Measurements from ENCODE around the gene IGFBP1.

Gene IGFBP1

GRCh38 chr7:45890125-45890901 is 2.0 kb downstream of the IGFBP1 start:
- no peaks in the 10 kb centered on the region for H3K4me1 ChIP-seq (ENCODE audit: control insufficient read depth, insufficient read depth, low read length, poor library complexity, severe bottlenecking)
- H3K27me3 ChIP-seq (replicated peaks; ENCODE audit: control insufficient read depth, insufficient read depth, low read length, poor library complexity, severe bottlenecking), result peaks cover 23% of the 10 kb centered on the region
- no peaks in the 10 kb centered on the region for H3K9me3 ChIP-seq (ENCODE audit: control insufficient read depth, low read length)
- no peak overlapping the region for H3K27ac ChIP-seq (ENCODE audit: insufficient read depth, low read length, poor library complexity, severe bottlenecking)
- DNase-seq, result no peak
- H3K4me3 ChIP-seq (ENCODE audit: insufficient read depth, low read depth, low read length, poor library complexity, severe bottlenecking), result no peak overlapping the region
- H3K36me3 ChIP-seq (ENCODE audit: control insufficient read depth, insufficient read depth, low read length), result no peaks in the 10 kb centered on the region

GRCh38 chr7:45890902-45891461 is 2.7 kb downstream of the IGFBP1 start:
- peaks cover 23% of the 10 kb centered on the region for H3K27me3 ChIP-seq (replicated peaks; ENCODE audit: control insufficient read depth, insufficient read depth, low read length, poor library complexity, severe bottlenecking)
- no peak for DNase-seq

GRCh38 chr7:45891462-45892402 is 3.4 kb downstream of the IGFBP1 start:
- peaks cover 23% of the 10 kb centered on the region for H3K27me3 ChIP-seq (replicated peaks; ENCODE audit: control insufficient read depth, insufficient read depth, low read length, poor library complexity, severe bottlenecking)
- DNase-seq, result no peak
- H3K27ac ChIP-seq (ENCODE audit: insufficient read depth, low read length, poor library complexity, severe bottlenecking), result no peak overlapping the region
- no peaks in the 10 kb centered on the region for H3K4me1 ChIP-seq (ENCODE audit: control insufficient read depth, insufficient read depth, low read length, poor library complexity, severe bottlenecking)
- no peak overlapping the region for H3K4me3 ChIP-seq (ENCODE audit: insufficient read depth, low read depth, low read length, poor library complexity, severe bottlenecking)
- H3K36me3 ChIP-seq (ENCODE audit: control insufficient read depth, insufficient read depth, low read length), result no peaks in the 10 kb centered on the region
- no peaks in the 10 kb centered on the region for H3K9me3 ChIP-seq (ENCODE audit: control insufficient read depth, low read length)

More at GRCh38 chr7:45890902-45891461, 2.7 kb downstream of the IGFBP1 start:
- Histone ChIP-seq H3K36me3 (ENCODE audit: control insufficient read depth, insufficient read depth, low read length) (no peaks in the 10 kb centered on the region), H3K27ac (ENCODE audit: insufficient read depth, low read length, poor library complexity, severe bottlenecking) (no peak overlapping the region), H3K4me1 (ENCODE audit: control insufficient read depth, insufficient read depth, low read length, poor library complexity, severe bottlenecking) (no peaks in the 10 kb centered on the region), H3K4me3 (ENCODE audit: insufficient read depth, low read depth, low read length, poor library complexity, severe bottlenecking) (no peak overlapping the region), H3K9me3 (ENCODE audit: control insufficient read depth, low read length) (no peaks in the 10 kb centered on the region)

GRCh38 chr7:45892407-45893035 is 4.2 kb downstream of the IGFBP1 start:
- H3K4me1 ChIP-seq (ENCODE audit: control insufficient read depth, insufficient read depth, low read length, poor library complexity, severe bottlenecking), result no peaks in the 10 kb centered on the region
- H3K27me3 ChIP-seq (replicated peaks; ENCODE audit: control insufficient read depth, insufficient read depth, low read length, poor library complexity, severe bottlenecking), result peaks cover 23% of the 10 kb centered on the region
- no peaks in the 10 kb centered on the region for H3K36me3 ChIP-seq (ENCODE audit: control insufficient read depth, insufficient read depth, low read length)
- H3K9me3 ChIP-seq (ENCODE audit: control insufficient read depth, low read length), result no peaks in the 10 kb centered on the region
- H3K4me3 ChIP-seq (ENCODE audit: insufficient read depth, low read depth, low read length, poor library complexity, severe bottlenecking), result no peak overlapping the region
- no peak overlapping the region for H3K27ac ChIP-seq (ENCODE audit: insufficient read depth, low read length, poor library complexity, severe bottlenecking)
- DNase-seq, result no peak

- peaks cover 16% of the 10 kb centered on the region for H3K27me3 ChIP-seq (replicated peaks; ENCODE audit: control insufficient read depth, insufficient read depth, low read length, poor library complexity, severe bottlenecking)
- H3K27ac ChIP-seq (ENCODE audit: insufficient read depth, low read length, poor library complexity, severe bottlenecking), result no peak overlapping the region
Observed at GRCh38 chr7:45893374-45893995, 5.2 kb downstream of the IGFBP1 start.

GRCh38 chr7:45893996-45894664 is 5.8 kb downstream of the IGFBP1 start:
- H3K4me1 ChIP-seq (ENCODE audit: control insufficient read depth, insufficient read depth, low read length, poor library complexity, severe bottlenecking), result no peaks in the 10 kb centered on the region
- no peaks in the 10 kb centered on the region for H3K36me3 ChIP-seq (ENCODE audit: control insufficient read depth, insufficient read depth, low read length)
- DNase-seq, result no peak
- H3K27ac ChIP-seq (ENCODE audit: insufficient read depth, low read length, poor library complexity, severe bottlenecking), result no peak overlapping the region
- H3K4me3 ChIP-seq (ENCODE audit: insufficient read depth, low read depth, low read length, poor library complexity, severe bottlenecking), result no peak overlapping the region
- H3K27me3 ChIP-seq (replicated peaks; ENCODE audit: control insufficient read depth, insufficient read depth, low read length, poor library complexity, severe bottlenecking), result peaks cover 10% of the 10 kb centered on the region
- H3K9me3 ChIP-seq (ENCODE audit: control insufficient read depth, low read length), result no peaks in the 10 kb centered on the region

More at GRCh38 chr7:45893374-45893995, 5.2 kb downstream of the IGFBP1 start:
- no peak for DNase-seq
- Histone ChIP-seq H3K4me1 (ENCODE audit: control insufficient read depth, insufficient read depth, low read length, poor library complexity, severe bottlenecking) (no peaks in the 10 kb centered on the region), H3K4me3 (ENCODE audit: insufficient read depth, low read depth, low read length, poor library complexity, severe bottlenecking) (no peak overlapping the region), H3K36me3 (ENCODE audit: control insufficient read depth, insufficient read depth, low read length) (no peaks in the 10 kb centered on the region), H3K9me3 (ENCODE audit: control insufficient read depth, low read length) (no peaks in the 10 kb centered on the region)

- no peaks in the 10 kb centered on the region for H3K36me3 ChIP-seq (ENCODE audit: control insufficient read depth, insufficient read depth, low read length)
- no peaks in the 10 kb centered on the region for H3K9me3 ChIP-seq (ENCODE audit: control insufficient read depth, low read length)
- DNase-seq, result no peak
- no peak overlapping the region for H3K27ac ChIP-seq (ENCODE audit: insufficient read depth, low read length, poor library complexity, severe bottlenecking)
- H3K27me3 ChIP-seq (replicated peaks; ENCODE audit: control insufficient read depth, insufficient read depth, low read length, poor library complexity, severe bottlenecking), result peaks cover 5% of the 10 kb centered on the region
- H3K4me1 ChIP-seq (ENCODE audit: control insufficient read depth, insufficient read depth, low read length, poor library complexity, severe bottlenecking), result no peaks in the 10 kb centered on the region
- no peak overlapping the region for H3K4me3 ChIP-seq (ENCODE audit: insufficient read depth, low read depth, low read length, poor library complexity, severe bottlenecking)
Observed at GRCh38 chr7:45894665-45895062, 6.4 kb downstream of the IGFBP1 start.

- Histone ChIP-seq H3K4me1 (ENCODE audit: control insufficient read depth, insufficient read depth, low read length, poor library complexity, severe bottlenecking) (no peaks in the 10 kb centered on the region), H3K27ac (ENCODE audit: insufficient read depth, low read length, poor library complexity, severe bottlenecking) (no peak overlapping the region), H3K4me3 (ENCODE audit: insufficient read depth, low read depth, low read length, poor library complexity, severe bottlenecking) (no peak overlapping the region), H3K9me3 (ENCODE audit: control insufficient read depth, low read length) (no peaks in the 10 kb centered on the region), H3K36me3 (ENCODE audit: control insufficient read depth, insufficient read depth, low read length) (no peaks in the 10 kb centered on the region), H3K27me3 (replicated peaks; ENCODE audit: control insufficient read depth, insufficient read depth, low read length, poor library complexity, severe bottlenecking) (no peaks in the 10 kb centered on the region)
- DNase-seq, result no peak
Observed at GRCh38 chr7:45897042-45897690, 8.9 kb downstream of the IGFBP1 start.

GRCh38 chr7:45898222-45898621 is 9.9 kb downstream of the IGFBP1 start:
- H3K27me3 ChIP-seq (replicated peaks; ENCODE audit: control insufficient read depth, insufficient read depth, low read length, poor library complexity, severe bottlenecking), result no peaks in the 10 kb centered on the region
- no peak for DNase-seq

More at GRCh38 chr7:45898222-45898621, 9.9 kb downstream of the IGFBP1 start:
- Histone ChIP-seq H3K36me3 (ENCODE audit: control insufficient read depth, insufficient read depth, low read length) (no peaks in the 10 kb centered on the region), H3K27ac (ENCODE audit: insufficient read depth, low read length, poor library complexity, severe bottlenecking) (no peak overlapping the region), H3K4me1 (ENCODE audit: control insufficient read depth, insufficient read depth, low read length, poor library complexity, severe bottlenecking) (no peaks in the 10 kb centered on the region), H3K9me3 (ENCODE audit: control insufficient read depth, low read length) (no peaks in the 10 kb centered on the region), H3K4me3 (ENCODE audit: insufficient read depth, low read depth, low read length, poor library complexity, severe bottlenecking) (no peak overlapping the region)

All from effector memory CD4-positive, alpha-beta T cell (primary cell).